HG03135 (cell line): Measurements from ENCODE around the gene TCF15.

ENCODE experiments used
- ATAC-seq: cut with Tn5 transposase; IDR thresholded peaks from one replicate; pipeline ENCODE4 v1.9.1; 2021; ENCODE audit warnings: mild to moderate bottlenecking, moderate library complexity; ENCODE audit not compliant: unreplicated experiment

Gene TCF15

DNA sequence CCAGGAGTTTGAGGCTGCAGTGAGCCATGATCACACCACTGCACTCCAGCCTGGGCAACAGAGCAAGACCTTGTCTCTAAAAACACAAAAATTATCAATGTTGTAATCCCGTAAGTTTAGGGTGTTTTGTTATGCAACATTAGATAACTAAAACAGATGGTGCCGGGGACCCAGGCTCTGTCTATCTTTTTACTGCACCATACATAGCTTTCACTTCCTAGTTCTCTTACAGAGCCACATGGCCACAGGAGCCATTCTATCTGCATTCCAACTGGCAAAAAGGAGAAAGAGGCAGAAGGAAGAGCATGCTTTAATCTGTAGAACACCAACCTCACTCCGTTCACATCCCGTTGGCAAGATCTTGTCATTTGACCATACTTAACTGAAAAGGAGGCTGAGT is 5.4 kb upstream of the TCF15 start:
- no peak for ATAC-seq

DNA sequence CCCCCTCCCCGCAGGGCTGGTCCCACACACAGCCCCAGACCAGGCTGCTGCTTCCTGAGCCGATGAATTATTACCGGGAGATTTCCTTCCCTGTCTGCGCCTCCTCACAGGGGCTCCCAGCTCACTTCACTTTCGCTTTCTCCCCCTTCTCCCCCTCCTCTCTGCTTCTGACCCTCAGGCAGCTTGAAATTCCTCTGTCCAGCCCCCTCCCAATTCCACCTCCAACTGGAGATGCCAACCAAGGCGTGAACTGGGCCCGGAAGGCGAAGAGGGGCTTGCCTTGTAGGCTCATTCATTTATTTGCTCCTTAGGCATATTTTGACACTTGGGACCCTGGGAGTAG is 1.7 kb upstream of the TCF15 start:
- ATAC-seq: no peak

DNA sequence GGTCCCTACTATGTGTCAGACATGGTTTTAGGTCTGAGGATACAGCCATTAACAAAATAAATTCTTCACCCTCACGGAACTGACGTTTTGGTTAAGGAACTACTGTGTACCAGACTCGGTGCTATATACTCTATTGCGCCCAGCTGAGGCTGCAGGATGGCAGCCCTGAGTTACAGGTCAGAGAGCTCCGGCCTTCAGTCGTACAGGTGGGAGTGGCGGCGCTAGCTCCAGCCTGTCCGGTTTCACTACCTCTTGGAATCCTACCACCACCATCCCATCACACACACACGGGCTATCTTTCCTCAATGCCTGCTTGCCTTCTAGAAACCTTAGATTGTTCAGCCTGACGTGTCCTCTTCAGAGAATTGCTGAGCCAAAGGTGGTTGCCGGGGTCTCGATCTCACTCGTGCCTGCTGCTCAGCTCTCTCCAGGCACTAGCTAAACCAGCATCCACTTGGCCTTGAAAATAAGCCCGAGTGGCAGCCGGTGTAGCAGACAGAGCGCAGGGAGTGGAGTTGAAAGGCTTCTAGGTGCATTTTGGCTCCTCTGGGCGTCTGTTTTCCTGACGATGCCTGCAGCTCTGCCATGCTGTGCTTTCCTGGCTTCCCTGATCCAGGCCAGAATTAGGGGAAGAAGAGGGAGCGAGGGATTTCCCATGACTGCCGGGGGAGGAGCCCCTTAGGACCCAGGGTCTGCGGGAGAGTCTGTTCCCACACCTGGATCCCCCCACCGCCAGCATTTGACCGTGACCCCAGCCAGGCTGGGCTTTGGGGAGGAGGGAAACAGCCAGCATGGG is 1.1 kb upstream of the TCF15 start:
- ATAC-seq: no peak

DNA sequence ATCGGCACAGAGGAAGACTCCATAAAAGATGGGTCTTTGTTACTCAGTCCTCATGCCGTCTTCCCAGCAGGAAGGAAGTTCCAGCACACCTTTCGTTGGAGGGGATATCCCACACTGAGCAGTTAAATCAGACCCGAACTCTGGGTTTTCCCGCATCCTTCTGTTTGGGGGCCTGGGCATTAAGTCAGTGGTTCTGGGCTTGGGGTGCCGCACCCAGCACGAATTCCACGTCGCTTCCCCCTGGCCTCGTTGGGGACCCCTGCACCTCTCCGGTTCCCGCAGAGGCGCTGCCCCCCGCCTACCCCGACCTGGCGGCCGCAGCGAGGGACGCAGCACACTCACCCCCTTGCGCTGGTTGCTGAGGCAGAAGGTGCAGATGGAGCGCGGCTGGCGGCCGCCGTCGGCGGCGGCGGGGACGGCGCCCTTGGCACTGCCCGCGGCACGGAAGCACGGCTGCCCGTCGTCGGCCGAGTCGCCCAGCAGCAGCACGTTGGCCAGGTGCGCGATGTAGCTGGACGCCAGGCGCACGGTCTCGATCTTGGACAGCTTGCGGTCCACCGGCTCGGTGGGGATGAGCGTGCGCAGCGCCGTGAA is 641 bp downstream of the TCF15 start:
- ATAC-seq: no peak

DNA sequence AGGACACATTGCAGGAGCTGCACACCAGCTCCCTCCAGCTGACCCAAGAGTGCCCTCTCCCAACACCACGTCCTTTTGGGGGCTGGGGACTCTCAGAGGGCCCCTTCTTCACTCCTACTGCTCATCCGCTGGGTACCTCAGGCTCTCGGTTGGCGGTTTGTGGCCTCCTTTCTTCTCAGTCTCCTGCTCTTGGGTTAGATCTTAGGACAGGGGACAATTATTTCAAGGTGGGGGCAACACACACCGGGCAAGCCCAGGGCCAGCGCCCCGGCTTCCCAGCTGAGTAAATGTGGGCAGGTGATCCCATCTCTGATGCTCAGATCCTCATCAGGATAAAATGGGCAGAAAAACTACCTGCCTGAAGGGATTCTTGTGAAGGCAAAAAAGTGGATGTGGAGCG is 1.1 kb downstream of the TCF15 start:
- ATAC-seq: no peak

DNA sequence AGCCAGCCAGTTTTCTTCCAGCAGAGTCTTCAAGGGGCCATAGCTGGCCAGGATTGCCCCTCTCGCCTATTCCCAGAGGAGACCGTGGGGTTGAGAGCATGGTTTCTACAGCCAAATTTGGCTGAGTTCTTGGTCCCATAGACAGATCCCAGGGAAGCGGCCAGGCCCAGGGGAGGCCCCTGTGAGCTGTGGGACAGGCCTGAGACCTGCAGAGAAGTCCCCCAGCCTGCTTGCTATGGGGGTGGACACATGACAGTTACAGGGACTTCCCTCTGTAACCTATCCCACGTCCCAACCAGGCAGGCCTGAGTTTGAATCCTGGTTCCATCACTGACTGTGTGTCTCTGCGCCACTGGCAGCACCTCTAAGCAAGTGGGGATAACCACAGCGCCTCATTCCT is 2.6 kb downstream of the TCF15 start:
- ATAC-seq: no peak

DNA sequence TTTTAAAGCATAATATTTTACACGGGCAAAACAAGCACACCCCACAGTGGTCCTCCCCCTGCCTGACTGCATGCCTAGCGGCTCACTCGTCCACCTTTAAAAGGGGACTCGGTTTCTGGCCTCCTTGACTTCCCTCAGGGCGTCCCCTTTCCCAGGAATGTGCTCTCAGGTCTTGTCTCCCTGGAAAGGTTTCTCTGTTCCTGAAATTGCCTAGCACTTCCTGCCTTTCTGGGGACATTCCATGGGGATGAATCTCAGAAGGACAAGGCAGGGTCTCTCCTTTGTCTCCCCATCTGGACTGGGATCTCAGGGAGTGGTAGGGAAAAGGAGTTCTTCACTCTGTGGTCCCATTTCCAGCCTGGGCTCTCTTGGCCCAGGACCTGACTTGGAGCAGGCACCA is 4.9 kb downstream of the TCF15 start:
- ATAC-seq: no peak

DNA sequence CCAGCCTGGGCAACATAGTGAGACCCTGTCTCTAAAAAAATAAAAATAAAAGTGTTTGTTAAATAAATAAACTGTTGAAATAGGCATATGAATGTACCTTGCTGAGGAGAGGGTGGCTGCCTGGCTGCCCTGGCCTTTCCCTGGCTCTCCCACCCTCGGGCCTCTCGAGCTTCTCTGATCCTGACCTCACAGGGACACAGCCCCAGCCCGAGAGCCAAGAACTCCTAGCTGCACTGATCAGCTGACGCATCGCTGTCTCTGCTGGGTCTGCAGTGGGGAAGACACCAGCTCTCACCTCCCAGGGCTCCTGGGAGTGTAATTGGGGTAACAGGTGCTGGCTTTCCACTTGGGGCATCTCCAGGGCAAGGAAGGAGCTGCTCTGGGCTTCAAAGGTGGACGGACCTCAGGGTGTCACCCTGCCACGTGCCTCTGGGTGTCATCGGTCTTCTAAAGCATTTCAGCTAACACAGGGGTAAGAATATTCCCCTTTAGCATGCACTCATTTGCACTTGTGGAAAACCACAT is 6.9 kb downstream of the TCF15 start:
- ATAC-seq: no peak

DNA sequence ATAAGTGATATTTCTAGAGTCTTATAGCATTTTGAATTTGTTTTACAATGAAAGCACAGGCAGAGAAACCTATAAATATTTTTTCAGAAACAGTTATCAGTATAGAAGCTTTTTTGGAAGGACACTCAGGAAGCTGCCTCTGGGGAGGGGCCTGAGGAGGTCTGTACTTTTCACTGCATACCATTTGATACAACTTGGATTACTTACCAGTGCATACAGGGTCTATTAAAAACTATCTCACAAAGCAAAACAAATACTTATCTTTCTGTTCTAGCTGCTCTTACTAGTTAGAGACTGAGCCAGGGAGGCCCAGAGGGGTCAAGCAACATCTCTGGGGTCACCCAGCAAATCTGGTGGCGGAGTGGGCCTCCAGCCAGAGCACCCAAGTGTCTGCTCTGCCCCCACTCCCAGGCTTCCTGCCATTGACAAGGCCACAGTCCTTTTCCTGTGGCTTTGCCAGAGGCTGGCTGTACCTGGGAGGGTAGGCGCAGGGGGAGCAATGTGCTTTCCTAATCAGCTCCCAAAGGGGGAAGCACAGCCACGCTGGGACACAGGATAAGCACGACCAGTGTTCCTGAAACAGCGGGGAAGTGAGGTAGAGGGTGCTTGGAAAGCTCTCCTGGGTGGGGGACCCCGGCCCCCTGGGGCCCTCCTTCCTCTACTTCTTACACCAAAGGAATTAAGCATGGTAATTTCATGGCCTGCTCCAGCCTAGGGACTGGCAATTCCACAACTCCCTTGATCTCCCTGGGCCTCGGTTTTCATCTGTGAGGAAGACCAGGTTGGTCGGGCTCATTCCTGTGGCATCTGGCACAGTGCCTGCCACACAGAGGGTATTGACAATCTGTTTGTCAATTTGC is 7.8 kb downstream of the TCF15 start:
- ATAC-seq: no peak

DNA sequence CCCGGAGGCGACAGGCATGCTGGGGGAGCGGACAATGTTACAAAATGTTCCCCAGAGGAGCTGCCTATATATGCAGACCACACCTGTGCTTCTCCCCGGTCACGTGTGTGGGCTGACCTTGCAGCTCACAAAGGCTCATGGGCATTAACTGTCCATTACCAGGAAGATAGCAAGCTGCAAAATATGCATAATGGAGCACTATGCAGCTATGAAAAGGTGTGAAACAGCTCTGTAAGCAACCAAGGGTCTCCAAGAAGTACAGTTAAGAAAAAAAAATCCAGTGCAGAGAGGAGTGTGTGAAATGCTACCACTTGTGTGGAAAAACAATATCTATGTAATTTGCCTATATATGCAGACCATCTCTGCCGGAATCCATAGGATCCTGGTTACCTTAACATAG is 9.4 kb downstream of the TCF15 start:
- no peak for ATAC-seq

DNA sequence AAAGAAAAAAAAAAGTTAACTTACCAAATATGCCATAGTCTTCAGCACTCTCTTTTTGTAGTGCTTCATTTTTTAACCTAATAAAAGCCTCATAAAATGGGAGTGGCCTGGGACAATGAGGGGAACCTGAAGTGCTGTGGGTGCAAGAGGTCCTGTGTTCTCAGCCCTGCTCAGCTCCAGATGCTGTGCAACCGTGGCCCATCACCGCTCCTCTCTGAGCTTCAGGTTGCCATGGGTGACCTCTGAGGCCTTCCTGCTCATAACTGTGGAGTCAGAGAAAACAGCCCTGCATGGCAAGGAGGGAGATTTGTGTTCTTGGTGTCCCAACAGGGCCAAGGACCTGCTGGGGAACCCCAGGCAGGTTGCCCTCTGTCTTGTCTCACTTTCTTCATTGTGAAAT is 10.0 kb downstream of the TCF15 start:
- no peak for ATAC-seq

DNA sequence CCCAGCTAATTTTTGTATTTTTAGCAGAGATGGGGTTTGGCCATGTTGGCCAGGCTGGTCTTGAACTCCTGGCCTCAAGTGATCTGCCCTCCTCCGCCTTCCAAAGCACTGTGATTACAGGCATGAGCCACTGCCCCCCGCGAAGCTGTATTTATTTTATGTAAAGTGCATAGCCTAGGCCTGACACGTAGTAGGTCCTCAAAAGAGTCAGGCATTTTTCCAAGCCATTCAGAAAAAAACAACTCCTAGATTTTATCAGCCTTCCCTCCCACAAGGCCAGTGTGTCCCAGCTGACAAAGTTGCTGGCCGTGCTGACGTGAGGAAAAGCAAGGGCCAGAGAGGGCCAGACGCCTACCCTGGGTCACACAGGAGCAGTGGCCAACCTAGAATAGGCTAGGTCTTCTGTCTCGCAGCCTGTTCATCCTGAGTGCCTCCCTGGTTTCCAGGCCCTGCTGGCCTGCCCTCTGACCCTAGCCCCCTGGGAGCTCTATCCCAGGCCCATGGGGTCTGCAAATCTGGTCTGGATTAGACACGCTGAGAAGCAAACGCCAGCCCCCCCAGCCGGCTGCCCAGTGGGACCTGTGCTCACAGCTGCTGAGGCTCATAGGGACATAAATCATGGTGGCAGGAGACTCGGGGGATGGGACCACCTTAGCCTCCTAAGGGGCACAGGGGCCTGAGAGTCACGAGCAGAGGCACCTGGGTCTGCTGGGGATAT is 11.8 kb downstream of the TCF15 start:
- ATAC-seq: no peak

DNA sequence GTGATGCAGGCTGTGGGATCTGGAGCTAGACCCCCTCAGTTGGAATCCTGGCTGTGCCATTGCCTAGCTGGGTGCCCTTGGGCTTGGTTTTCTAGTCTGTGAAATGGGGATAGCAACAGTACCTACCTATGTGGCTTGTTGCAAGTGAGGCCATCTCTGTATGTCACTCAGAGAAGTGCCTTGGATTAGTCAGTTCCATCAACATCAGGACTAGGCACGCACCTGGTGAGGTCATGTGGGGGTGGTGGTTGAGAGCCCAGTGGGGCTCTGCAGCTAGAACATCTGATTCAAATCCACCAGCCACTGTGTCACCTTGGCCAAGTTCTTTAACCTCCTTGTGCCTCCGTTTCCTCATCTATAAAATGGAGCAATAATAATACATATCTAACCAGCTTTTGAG is 12.5 kb downstream of the TCF15 start:
- no peak for ATAC-seq

DNA sequence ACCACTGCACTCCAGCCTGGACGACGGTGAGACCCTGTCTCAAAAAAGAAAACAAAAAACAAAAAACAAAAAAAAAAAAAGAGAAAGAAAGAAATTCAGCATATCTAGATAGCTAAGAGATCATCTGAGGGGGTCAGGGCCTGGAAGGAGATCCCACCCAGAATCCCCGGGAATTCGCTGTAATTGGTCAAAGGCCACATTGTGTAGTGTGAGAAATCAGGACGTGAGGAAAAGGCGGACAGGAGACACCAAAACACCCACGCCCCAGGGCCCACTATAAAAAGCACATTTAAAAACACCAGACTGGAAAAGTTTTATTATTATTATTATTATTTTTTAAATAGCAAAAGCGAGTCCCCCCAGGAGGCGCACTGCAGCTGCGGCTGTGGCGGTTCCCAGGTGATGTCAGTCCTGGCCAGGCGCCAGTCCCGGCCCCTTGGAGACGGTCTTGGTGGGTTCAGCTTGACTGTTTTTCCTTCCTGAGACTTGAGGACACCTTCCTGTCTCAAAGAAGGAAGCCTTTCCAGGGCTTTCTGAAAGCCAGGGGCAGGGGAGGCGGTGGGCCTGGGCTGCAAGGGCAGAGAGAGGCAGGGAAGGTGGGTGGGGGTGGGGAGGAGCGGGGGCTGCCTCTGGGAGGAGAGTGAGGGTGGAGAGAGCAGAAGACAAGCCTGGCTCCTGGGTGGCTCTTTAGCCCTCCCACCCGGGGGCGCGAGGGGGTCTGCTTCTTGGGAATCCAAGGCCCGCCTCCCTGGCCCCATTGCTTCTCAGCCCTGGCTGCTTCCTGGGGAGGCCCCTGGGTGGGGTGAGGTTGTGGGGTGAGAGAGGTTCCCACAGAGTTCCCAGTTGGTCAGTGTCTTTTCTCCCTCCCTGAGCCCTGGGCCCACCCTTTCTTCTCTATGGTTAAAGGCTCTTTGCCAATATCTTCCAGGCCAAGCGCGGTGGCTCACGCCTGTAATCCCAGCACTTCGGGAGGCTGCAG is 14.5 kb downstream of the TCF15 start:
- ATAC-seq: no peak

DNA sequence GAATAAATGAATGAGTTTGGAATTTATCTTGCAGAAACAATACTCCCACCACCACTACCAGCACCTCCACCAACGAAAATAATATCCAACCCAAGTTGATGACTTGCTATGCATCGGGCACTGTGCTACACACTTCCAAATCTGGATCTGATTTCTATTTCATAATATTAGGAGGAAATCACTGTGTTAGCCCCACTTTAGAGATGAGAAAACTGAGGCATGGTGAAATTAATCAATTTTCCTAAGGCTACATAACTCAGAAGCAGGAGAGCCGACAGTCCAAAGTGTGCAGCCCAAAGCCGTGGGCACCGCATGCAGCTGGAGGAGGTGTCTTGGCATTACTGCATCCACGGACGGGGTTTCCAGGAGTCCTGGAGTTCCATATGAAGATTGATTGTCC is 17.6 kb downstream of the TCF15 start:
- ATAC-seq: no peak

DNA sequence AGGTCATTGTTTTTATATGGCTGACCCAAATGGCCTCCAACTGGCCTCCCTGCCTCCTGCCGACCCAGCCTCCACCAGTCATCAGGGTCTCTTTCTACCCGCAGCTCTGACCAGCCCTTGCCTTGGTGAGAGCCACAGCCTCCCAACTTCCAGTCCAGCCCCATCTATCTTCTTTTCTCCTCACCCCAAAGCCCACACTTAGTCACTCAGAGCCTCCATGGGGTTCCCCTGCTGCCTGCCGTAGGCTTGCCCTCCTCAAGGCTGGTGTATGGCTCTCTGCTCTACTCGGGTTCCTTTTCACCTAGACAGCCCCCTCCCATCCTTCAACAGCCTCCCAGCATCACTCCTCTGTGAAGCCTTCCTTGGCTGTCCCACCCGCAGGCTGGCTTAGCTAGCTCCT is 18.2 kb downstream of the TCF15 start:
- no peak for ATAC-seq

DNA sequence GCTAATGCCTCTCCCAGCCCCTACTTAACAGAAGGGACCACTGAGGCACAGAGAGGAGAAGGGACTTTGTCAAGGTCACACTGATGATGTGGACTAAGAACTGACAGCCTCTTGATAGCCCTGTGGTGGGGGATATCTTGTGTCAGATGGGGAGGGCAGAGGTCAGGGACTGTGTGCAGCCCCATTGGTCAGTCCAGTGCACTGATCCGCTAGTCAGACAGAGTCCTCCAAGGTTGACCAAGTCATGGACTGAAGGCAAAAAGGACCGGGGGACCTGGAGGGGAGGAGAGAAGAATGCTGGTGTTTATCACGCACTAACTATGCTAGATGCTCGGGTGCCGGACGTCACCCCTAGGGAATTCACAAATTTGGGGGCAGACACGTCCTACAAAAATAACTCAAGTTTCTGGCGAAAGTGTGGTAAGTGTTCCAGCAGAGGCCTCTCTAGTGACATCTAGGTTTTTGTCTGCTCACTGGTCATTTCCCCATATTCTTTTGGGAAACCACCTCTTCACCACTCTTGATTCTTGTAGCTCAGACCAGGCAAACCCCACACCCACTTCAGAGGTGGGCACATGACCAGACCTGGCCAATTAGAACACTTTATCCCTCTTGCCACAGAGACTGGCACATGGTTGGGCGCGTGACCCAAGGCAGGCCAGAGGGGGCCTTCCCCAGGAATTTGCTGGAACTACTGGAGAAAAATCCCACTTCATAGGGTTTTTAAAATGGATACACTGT is 21.0 kb downstream of the TCF15 start:
- no peak for ATAC-seq

DNA sequence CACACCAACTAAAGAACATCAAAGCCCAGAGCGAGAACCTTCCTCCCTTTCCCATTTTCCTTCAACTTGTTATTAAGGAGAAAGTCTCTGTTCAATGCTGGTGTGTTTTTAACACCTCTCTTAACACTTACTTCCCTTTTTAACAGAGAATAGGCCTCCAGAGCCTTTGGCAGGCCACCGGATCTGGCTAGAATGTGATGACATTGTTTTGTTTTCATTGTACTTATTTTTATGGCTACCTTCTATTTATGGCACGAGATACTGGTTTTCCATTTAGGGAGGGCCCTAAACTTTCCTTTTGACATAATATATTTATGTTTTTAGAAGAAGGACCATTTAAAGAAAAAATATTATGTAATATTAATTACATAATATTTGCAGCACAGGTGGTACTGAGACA is 21.6 kb downstream of the TCF15 start:
- ATAC-seq: no peak

DNA sequence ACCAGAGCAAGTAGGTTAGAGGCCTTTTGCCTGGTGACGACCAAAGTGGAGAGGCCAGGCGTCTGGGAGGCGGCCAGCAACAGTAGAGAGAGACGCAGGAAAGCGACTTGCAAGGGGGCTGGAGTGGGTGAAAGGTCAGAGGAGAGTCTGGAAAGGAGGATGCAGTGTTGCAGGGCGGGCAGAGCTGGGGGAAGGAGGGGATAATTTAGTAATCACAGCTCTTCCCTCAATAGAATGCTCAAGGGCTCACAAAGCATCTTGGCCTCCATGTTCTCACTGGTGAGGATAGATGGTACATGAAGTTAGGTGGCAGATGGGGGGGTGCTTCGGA is 25.2 kb downstream of the TCF15 start:
- ATAC-seq: no peak
